GM19099 (cell line): ENCODE measurements around the gene IQSEC1.

ENCODE experiments used
- POLR2A ChIP-seq: IDR thresholded peaks from 3 replicates; pipeline ENCODE4 v1.6.1; 2011; ENCODE audit warnings: low read depth; ENCODE audit not compliant: insufficient read length; ENCODE audit errors: extremely low read depth

The IQSEC1 gene

GRCh38 chr3:13082677-13083076 lies 9.4 kb upstream of the IQSEC1 start:
- TF ChIP-seq POLR2A, result no peak

DNA sequence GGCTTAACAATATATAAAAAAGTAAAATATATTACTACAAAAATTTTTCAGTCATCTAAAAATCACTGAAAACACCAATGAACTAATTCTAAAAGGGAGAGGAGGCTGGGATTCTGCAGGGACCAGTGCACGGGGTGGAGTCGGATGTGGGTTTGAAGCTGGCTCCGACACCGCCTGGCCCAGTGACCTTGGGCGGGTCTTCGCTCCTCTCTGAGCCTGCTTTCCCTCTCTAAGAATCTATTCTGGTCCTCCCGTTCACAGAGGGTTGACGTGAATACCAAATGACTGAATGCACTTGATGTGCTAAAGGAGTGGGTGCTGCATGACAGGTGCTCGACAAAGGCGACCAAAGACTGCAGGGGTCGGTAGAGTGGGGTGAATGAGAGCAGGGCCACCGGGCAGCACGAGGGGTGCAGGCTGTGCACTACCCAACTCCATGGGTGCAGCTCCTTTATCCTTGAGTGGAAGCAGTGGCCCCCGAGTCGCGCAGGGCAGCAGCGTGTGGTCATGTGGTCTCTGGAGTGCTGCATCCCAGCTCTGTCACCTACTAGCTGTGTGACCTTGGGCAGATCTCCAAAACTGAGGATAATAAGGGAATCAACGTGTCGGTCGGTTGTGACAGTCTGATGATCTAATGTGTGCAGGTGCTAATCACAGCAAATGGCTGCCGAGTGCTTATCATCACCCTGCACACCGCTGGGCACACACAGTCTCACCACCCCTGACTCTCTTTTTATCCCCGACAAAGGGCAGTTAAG lies 8.6 kb upstream of the IQSEC1 start:
- no peak for TF ChIP-seq POLR2A

DNA sequence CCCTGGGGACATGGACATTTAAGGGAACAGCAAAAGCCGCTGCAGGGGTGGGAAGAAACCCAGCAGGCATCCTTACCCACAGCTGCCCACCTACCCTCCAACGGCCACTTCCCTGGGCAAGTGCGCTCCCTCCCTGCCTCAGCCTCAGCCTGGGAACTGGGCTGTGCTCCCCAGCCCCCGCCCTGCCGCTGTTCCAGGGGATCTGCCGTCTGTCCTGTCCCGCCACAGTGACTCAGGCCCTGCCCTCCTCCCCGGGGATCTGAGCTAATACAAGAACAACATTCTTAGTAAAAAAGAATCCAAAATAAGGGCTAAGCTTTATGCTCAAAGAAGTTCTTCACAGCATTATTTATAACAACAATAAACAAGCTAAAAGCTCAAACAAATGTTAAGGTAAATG lies 7.4 kb upstream of the IQSEC1 start:
- TF ChIP-seq POLR2A, result no peak

GRCh38 chr3:13080026-13080425 lies 6.8 kb upstream of the IQSEC1 start:
- TF ChIP-seq POLR2A, result no peak

- no peak for TF ChIP-seq POLR2A
These were observed 6.3 kb upstream of the IQSEC1 start for GRCh38 chr3:13079510-13079909.

- TF ChIP-seq POLR2A, result no peak
These were observed 5.8 kb upstream of the IQSEC1 start for GRCh38 chr3:13079051-13079450.

DNA sequence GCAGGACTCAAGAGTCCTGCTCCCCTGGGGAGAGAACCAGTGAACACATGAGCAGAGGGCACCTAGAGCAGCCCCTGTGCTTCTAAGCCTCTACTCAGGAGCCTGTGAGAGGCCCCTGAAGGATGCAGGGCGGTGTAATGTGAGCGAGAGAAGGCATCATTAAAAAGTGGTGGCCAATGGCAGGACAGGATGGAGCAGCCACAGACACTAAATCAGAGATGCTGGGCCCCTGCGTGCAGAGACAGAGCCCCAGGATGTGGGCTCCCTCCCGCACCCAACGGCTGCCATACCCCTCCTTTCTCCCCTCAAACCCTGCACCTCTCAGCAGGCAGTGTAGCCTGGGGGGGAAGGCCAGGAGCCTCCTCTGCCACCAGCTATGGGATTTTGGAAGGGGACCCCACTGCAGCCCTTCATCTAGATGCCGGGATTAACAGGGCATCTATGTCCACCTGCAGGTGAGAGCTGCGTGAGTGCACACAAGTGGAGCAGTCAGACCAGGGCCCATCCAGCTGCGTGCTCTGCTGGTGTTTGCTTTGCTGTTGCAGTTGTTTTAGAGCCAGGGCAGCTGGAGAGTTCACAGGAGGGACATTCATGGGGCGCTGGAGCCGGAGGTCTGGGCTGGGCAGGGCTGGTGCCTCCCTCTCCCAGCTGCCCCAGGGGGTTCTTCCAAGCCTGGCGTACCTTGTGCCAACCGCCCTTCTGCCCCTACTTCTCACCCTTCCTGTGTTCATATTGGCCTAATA lies 5.1 kb upstream of the IQSEC1 start:
- TF ChIP-seq POLR2A, result no peak

GRCh38 chr3:13077431-13078162 lies 4.4 kb upstream of the IQSEC1 start:
- no peak for TF ChIP-seq POLR2A

DNA sequence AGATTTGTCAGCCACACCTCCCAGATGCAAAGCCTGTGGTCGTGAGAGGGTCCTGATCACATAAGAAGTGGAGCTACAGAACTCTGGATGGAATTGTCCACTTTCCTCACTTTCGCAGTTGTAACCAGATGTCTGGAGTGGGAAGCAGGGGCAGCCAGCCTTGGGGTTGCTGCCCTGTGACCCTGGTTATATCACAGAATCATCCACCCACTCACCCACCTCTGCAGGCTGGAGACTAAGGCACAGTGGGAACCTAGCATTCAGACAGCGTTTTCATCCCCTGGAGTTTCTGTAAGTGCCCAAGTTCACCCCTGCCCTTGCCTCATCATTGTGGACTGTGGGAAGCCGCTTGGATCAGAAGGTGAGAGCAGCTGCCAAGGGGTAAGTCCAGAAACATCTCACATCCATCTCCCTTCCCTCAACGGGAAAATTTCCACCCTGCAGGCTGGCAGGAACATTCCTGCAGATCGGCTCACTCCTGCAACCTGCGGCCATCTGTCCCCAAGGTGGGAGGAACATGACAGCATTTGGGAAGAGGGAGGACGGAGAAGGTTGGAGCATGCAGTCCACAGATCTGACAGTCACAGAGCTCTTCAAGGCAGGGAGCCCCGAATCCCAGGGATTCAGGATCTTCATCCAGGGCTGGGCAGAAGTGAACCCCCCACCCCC lies 2.9 kb upstream of the IQSEC1 start:
- TF ChIP-seq POLR2A, result no peak

- TF ChIP-seq POLR2A, result no peak
These were observed 2.1 kb upstream of the IQSEC1 start for GRCh38 chr3:13075318-13075717.

DNA sequence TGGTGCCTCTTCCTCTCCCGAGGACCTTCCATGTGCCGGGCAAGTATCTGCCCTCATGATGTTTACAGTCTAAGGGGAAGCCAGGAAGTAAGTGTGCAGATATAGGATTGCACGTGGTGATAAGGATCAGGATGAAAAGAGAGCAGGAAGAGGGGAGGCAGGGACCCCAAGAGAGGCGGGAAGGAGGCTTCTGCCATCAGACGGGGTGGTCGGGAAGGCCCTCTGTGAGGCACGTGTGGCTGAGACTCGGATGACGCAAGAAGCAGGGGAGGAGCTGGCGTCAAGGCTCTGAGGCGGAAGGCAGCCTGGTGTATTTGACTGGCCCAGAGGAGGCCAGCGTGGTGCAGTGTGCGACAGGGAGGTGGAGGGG lies 762 bp upstream of the IQSEC1 start:
- no peak for TF ChIP-seq POLR2A

GRCh38 chr3:13072600-13073325 lies 466 bp downstream of the IQSEC1 start:
- no peak for TF ChIP-seq POLR2A

DNA sequence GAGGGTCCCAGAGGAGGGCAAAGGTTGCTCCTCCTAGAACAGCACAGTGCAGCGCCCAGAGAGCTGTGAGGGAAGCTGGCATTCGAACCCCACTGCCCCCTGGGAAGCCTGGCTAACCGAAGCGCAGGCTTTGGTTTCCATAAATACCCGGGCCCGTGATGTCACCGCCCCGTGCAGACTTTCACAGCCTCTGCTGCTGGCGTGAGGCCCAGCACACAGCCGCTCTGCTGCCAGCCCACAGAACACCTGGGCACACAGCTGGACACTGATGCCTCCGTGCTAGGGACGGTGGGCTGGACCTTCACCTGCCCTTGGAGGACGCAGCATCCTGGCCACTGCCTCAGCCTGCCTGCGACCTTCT lies 1.0 kb downstream of the IQSEC1 start:
- TF ChIP-seq POLR2A, result no peak

- TF ChIP-seq POLR2A, result no peak
These were observed 1.5 kb downstream of the IQSEC1 start for GRCh38 chr3:13071695-13072094.
